Measurements from ENCODE around the gene TXNRD2. TPM values are rescaled to one million over a fixed set of nuclear protein-coding genes. Genes with fewer than 3 reads are reported as not detected.
"Not testable (repeated sequence)": the region's sequence is repeated elsewhere in the genome, so short reads cannot be mapped to it uniquely, and the experiment has no call there.

TXNRD2 gene
- total RNA-seq, 1 experiment from 2014 or later, result 22.9 TPM

GRCh38 chr22:19936513-19936912, 5.1 kb downstream of the TXNRD2 start:
- peaks cover 3% of the 10 kb centered on the region for H4K20me1 ChIP-seq (ENCODE audit: control insufficient read depth, insufficient read depth, insufficient read length)
- H3K4me1 ChIP-seq (ENCODE audit: insufficient read depth, low read length), result no peaks in the 10 kb centered on the region
- no peak overlapping the region for H2AFZ ChIP-seq (ENCODE audit: low read length)
- Mint-ChIP-seq H3K4me3 (no peak overlapping the region), H3K27ac (no peak overlapping the region), H3K9me3 (peaks cover 17 to 21% of the 10 kb centered on the region in 2 experiments), H3K4me1 (peaks cover 5 to 8% of the 10 kb centered on the region in 2 experiments; a peak in 1 of 4 replicates), H3K27me3 (ENCODE audit: low read depth) (peaks cover 5% of the 10 kb centered on the region), H3K36me3 (ENCODE audit: insufficient read depth in 1 of 3, low read depth in 3 of 3) (peaks cover 13 to 27% (median 21%) of the 10 kb centered on the region in 3 experiments)
- H3K9me3 ChIP-seq (ENCODE audit: control insufficient read depth, low read depth, low read length), result no peaks in the 10 kb centered on the region
- H2BK5ac ChIP-seq (ENCODE audit: insufficient read length, low read length), result no peak overlapping the region
- no peak overlapping the region for H4K8ac ChIP-seq (replicated peaks; ENCODE audit: insufficient read length, low read depth, low read length)
- no peak overlapping the region for H3K14ac ChIP-seq (ENCODE audit: insufficient read depth, low read length)
- H3K23me2 ChIP-seq (ENCODE audit: insufficient read length, low read depth, low read length, poor library complexity, severe bottlenecking), result no peaks in the 10 kb centered on the region
- no peak overlapping the region for H3K4me2 ChIP-seq (ENCODE audit: insufficient read depth, insufficient read length, low read length)
- H3K23ac ChIP-seq (ENCODE audit: insufficient read length, low read depth, low read length), result no peak overlapping the region
- no peak overlapping the region for H2BK120ac ChIP-seq (ENCODE audit: low read depth, low read length, poor library complexity, severe bottlenecking)
- H3K56ac ChIP-seq (ENCODE audit: insufficient read length, low read depth, low read length), result no peak overlapping the region
- no peak overlapping the region for H3K27ac ChIP-seq (ENCODE audit: insufficient read length, low read depth, low read length)
- H3K9ac ChIP-seq (ENCODE audit: extremely low read depth, insufficient read length, low read length), result no peak overlapping the region
- no peak for DNase-seq
- H2BK15ac ChIP-seq (ENCODE audit: low read depth, low read length), result no peak overlapping the region
- H3K27me3 ChIP-seq (ENCODE audit: insufficient read depth, low read length), result no peaks in the 10 kb centered on the region
- no peak overlapping the region for H4K5ac ChIP-seq (ENCODE audit: insufficient read length, low read depth, low read length)
- H2AK5ac ChIP-seq (ENCODE audit: insufficient read length, low read length), result no peak overlapping the region
- H2BK12ac ChIP-seq (ENCODE audit: insufficient read length, low read depth, low read length), result no peak overlapping the region
- no peak overlapping the region for H2BK20ac ChIP-seq (ENCODE audit: low read depth, low read length, poor library complexity, severe bottlenecking)
- no peak overlapping the region for H3K4ac ChIP-seq (ENCODE audit: low read depth, low read length)
- no peaks in the 10 kb centered on the region for H3K79me2 ChIP-seq (ENCODE audit: insufficient read depth, low read length)
- TF ChIP-seq, protein P1, sequence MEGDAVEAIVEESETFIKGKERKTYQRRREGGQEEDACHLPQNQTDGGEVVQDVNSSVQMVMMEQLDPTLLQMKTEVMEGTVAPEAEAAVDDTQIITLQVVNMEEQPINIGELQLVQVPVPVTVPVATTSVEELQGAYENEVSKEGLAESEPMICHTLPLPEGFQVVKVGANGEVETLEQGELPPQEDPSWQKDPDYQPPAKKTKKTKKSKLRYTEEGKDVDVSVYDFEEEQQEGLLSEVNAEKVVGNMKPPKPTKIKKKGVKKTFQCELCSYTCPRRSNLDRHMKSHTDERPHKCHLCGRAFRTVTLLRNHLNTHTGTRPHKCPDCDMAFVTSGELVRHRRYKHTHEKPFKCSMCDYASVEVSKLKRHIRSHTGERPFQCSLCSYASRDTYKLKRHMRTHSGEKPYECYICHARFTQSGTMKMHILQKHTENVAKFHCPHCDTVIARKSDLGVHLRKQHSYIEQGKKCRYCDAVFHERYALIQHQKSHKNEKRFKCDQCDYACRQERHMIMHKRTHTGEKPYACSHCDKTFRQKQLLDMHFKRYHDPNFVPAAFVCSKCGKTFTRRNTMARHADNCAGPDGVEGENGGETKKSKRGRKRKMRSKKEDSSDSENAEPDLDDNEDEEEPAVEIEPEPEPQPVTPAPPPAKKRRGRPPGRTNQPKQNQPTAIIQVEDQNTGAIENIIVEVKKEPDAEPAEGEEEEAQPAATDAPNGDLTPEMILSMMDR (conservative IDR thresholded peaks at IDR 0.05), result no peak
- no peak overlapping the region for H3T11ph ChIP-seq (ENCODE audit: low read length)
- no peak overlapping the region for H4K91ac ChIP-seq (ENCODE audit: insufficient read length, low read depth, low read length)
- no peak overlapping the region for H3K18ac ChIP-seq (ENCODE audit: insufficient read length, low read depth, low read length)
- no CpG with 5 or more reads among the region's 7 CpGs for WGBS (ENCODE audit: extremely low coverage, insufficient read length, low lambda C conversion rate)
- no peaks in the 10 kb centered on the region for H3K79me1 ChIP-seq (ENCODE audit: insufficient read depth, low read depth, low read length, poor library complexity, severe bottlenecking)

DNA sequence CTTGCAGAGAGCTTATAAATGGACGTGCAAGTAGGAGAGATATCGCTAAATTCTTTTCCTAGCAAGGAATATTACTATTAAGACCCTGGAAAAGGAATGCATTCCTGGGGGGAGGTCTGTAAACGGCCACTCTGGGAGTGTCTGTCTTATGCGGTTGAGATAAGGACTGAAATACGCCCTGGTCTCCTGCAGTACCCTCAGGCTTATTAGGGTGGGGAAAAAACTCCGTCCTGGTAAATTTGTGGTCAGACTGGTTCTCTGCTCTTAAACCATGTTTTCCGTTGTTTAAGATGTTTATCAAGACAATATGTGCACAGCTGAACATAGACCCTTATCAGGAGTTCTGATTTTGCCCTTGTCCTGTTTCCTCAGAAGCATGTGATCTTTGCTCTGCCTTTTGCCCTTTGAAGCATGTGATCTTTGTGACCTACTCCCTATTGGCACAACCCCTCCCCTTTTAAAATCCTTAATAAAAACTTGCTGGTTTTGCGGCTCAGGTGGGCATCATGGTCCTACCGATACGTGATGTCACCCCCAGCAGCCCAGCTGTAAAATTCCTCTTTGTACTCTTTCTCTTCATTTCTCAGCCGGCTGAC, 6.4 kb downstream of the TXNRD2 start:
- not testable (repeated sequence) for H3K14ac ChIP-seq (ENCODE audit: insufficient read depth, low read length); H3K9me3 ChIP-seq (ENCODE audit: control insufficient read depth, low read depth, low read length); H3K27me3 Mint-ChIP-seq (ENCODE audit: low read depth); H2BK12ac ChIP-seq (ENCODE audit: insufficient read length, low read depth, low read length); H4K8ac ChIP-seq (replicated peaks; ENCODE audit: insufficient read length, low read depth, low read length); H3K4me3 Mint-ChIP-seq; H3K27ac ChIP-seq (ENCODE audit: insufficient read length, low read depth, low read length); H2AFZ ChIP-seq (ENCODE audit: low read length); DNase-seq; H3K79me2 ChIP-seq (ENCODE audit: insufficient read depth, low read length); H3K56ac ChIP-seq (ENCODE audit: insufficient read length, low read depth, low read length); H3K23me2 ChIP-seq (ENCODE audit: insufficient read length, low read depth, low read length, poor library complexity, severe bottlenecking); H2BK15ac ChIP-seq (ENCODE audit: low read depth, low read length); H3K4ac ChIP-seq (ENCODE audit: low read depth, low read length); H2BK5ac ChIP-seq (ENCODE audit: insufficient read length, low read length); H3K27ac Mint-ChIP-seq; H2AK5ac ChIP-seq (ENCODE audit: insufficient read length, low read length); H3T11ph ChIP-seq (ENCODE audit: low read length); H4K5ac ChIP-seq (ENCODE audit: insufficient read length, low read depth, low read length); H3K79me1 ChIP-seq (ENCODE audit: insufficient read depth, low read depth, low read length, poor library complexity, severe bottlenecking); H4K20me1 ChIP-seq (ENCODE audit: control insufficient read depth, insufficient read depth, insufficient read length); H3K27me3 ChIP-seq (ENCODE audit: insufficient read depth, low read length); H3K23ac ChIP-seq (ENCODE audit: insufficient read length, low read depth, low read length); H3K4me2 ChIP-seq (ENCODE audit: insufficient read depth, insufficient read length, low read length); H4K91ac ChIP-seq (ENCODE audit: insufficient read length, low read depth, low read length); H2BK20ac ChIP-seq (ENCODE audit: low read depth, low read length, poor library complexity, severe bottlenecking); H3K18ac ChIP-seq (ENCODE audit: insufficient read length, low read depth, low read length); H2BK120ac ChIP-seq (ENCODE audit: low read depth, low read length, poor library complexity, severe bottlenecking); H3K9ac ChIP-seq (ENCODE audit: extremely low read depth, insufficient read length, low read length); H3K4me1 ChIP-seq (ENCODE audit: insufficient read depth, low read length); H3K4me1 Mint-ChIP-seq
- peaks cover 13 to 27% (median 21%) of the 10 kb centered on the region in 3 experiments for H3K36me3 Mint-ChIP-seq (ENCODE audit: insufficient read depth in 1 of 3, low read depth in 3 of 3)
- peaks cover 17 to 21% of the 10 kb centered on the region in 2 experiments for H3K9me3 Mint-ChIP-seq
- WGBS (ENCODE audit: extremely low coverage, insufficient read length, low lambda C conversion rate), result no CpG with 5 or more reads among the region's 11 CpGs
